ENCODE data around the gene ZIC2.

Gene ZIC2

GRCh38 chr13:99975626-99976025, 6.0 kb upstream of the ZIC2 start:
- no peak for DNase-seq

DNA sequence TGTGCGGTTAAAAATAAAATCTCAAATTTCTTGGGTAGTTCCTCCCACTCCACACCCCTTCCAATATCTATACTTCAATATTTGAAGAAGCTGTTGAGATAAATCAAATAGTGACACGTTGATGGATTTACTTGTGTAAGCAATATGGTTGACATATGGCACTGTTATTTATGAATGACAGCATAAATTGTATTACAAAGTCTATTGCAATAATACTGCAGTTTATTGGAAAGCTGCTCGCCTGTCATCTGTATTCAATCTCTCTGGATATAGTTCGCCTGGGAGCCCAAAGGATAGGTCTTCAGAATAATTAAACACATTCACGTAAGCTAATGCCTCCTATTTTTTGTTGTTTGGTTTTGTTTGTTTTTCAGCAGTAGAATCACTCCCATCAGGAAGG, 5.0 kb upstream of the ZIC2 start:
- DNase-seq: no peak

- DNase-seq: no peak
Observed at GRCh38 chr13:99977334-99977911, 4.2 kb upstream of the ZIC2 start.

- no peak for DNase-seq
Observed at GRCh38 chr13:99977912-99978798, 3.4 kb upstream of the ZIC2 start.

DNA sequence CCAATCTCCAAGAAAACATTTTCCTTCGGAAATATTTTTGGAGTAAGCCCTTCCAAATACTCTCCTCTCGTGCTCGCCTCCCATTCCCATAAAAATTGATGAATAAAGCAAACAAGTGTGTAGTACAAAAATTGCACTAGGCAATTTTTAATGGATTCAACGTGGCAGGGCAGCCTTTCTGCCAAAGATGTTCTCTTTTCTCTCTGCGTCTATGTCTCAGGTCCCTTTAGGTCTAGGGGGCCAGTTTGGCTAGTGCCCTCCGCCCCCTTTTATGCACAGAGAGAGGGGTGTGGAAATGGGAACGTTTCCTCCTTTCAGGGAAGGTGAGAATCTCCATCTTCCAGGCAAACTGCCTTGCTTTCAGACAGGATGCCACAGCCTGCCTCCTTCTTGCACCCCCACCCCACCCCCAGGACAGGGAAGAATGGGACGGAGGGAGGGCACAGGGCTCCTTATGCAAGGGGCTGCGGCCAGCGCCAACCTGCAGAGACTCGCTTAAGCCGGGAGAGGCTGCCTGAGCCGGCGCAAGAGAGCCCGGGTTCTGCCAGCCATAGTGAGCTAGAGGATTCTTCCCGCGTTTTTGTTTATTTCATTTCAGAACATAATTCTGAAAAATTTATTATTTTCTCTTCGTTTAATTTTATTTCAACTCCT, 2.7 kb upstream of the ZIC2 start:
- no peak for DNase-seq

DNA sequence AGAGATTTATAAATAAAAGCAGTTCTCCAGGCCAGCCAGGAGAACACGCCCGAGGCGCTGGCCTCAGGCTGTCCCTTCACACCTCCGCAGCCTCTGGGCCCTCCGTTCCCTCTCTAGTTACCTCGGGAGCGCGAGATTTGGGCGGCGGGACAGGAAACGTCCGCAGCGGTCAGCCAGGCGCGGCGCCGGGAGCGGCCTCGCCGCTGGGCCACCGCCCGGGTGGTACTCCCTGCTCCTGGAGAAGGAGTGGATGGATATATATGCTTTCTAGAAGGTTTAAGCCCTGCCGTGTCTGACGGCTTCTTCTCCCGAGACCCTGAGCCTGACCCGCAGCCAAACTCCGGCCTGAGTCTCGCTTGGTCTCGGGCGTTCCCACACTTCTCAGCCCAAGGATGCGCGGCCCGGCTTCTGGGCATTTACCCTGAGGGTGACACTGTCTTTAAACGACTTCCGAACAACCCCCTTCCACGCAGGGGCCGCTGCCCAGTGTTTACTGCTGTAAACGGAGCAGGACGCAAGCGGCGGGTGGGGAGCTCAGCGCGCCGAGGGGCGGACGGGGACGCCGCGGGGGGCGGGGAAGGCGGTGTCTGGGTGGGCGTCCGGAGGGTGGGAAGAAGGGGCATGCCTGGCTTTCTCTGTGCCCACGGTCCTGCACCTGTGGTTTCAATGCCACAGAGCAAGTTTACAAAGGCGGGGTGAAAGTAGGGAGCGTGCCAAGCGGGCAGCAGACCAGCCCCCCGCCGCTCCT, 2.0 kb upstream of the ZIC2 start:
- DNase-seq: no peak

DNA sequence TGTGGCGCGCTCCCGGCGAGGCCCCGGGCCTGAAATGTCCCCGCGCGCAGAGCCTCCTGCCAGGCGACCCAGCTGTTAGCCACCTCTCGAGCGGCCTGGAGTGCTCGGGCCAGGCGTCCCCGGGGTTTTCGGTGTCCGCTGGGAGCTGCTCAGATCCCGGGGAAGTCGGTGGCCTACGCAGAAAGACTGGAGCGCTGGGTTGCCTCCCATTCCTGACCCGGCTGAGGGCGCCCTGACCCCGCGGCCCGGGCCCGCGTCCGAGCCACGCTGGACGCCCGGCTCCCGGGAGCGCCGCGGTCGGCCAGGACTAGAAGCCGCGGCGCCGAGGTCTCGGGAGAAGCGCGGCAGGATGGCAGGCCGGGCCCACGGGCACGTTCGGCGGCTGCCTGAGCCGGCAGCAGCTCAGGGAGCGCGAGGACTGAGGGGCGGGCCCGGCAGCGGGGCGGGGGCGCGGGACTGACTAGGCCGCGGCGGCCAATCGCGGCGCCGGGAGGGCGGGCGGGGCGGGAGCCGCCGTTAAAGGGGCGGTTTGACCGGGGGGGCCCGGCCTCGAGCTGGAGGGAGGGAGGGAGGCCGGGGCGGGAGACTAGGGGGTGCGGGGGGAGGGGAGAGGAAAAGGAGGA, 1.3 kb upstream of the ZIC2 start:
- peak; percentile 91 to 96 for DNase-seq

DNA sequence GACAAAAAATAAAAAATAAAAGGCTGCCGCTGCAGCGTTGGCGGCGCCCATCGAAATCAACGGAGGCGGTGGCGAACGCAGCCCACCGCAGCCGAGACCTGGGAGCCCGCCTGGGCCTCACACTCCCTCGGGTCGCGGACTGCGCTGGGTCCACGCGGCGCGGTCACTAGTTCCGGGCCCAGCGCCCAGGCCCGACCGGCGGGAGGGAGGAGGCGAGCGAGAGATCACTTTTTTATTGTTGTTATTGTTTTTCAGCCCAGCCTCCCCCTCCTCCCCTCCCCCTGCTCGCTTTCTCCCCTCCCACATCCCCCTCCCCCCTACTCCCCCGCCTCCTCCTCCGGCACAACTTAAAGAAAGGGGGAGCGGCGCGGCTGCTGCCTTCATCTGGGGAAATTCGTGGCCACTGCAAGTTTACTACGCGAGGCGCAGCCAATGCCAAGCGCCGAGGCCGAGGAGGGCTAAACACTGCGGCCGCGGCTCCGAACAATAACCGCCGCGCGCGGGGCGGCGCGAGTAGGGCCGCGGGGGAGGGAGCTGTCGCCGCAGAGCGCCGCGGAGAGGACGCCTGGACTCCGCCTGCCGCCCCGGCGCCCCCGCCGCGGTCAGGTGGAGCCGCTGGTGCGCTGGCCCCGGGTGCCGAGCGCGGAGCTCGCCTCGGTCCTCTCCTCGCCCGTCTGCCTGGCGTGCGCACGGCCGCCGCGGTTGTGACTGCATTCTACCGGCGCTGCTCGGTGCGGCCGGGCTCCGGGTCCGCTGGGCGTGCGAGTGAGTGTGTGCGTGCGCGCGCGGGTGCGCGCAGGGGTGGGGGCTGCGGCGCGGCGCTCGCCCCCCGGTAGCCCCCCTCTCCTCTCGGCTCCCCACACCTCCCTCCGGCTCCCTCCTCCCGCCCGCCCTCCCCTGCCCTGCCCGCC, 505 bp upstream of the ZIC2 start:
- DNase-seq: peak; percentile 88 to 96

GRCh38 chr13:99982036-99982730, 599 bp downstream of the ZIC2 start:
- DNase-seq: peak in 1 of 2 experiments; percentile 54

GRCh38 chr13:99982731-99983498, 1.3 kb downstream of the ZIC2 start:
- no peak for DNase-seq

DNA sequence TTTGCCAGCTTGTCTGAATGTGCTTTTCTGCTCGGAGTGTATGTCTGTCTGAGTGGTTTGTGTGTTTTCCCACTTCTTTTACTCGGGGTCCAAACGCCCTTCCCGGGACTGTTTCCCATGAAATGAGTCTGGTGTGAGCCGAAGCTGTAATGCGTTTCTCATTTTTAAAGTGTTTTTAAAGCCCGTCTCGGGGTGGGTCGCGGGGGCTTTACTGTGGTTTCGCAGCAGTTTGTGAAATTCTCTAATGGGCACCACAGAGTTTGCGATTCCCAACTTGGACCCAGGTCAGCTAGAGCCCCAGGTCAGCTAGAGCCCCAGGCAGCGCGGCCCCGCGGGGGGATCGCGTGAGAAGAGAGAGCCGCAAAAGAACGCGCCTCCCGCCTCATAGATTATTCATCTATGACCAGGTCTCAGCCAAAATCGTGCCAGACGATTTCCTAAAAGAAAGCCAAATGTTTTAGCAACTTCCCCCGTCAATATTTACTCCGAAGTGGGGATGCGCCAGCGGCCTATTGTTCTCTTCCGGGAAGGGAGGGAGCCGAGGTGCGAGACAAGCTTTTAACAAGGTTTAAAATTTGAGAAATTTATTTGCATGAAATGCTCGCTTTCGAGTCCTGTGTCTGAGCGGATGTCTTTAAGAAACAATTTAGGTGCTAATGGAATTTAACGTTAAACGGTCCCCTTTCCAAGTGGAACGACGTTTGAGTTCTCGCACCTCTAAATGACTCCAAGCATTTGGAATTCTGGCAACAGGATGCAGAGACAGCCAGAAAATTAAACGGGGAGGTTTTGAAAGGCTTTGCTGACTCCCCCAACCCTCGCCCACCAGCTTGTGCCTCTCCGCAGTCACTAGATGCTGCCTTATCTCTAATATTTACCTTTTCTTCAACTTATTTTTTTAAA, 2.2 kb downstream of the ZIC2 start:
- DNase-seq: peak in 1 of 2 experiments; percentile 36

DNA sequence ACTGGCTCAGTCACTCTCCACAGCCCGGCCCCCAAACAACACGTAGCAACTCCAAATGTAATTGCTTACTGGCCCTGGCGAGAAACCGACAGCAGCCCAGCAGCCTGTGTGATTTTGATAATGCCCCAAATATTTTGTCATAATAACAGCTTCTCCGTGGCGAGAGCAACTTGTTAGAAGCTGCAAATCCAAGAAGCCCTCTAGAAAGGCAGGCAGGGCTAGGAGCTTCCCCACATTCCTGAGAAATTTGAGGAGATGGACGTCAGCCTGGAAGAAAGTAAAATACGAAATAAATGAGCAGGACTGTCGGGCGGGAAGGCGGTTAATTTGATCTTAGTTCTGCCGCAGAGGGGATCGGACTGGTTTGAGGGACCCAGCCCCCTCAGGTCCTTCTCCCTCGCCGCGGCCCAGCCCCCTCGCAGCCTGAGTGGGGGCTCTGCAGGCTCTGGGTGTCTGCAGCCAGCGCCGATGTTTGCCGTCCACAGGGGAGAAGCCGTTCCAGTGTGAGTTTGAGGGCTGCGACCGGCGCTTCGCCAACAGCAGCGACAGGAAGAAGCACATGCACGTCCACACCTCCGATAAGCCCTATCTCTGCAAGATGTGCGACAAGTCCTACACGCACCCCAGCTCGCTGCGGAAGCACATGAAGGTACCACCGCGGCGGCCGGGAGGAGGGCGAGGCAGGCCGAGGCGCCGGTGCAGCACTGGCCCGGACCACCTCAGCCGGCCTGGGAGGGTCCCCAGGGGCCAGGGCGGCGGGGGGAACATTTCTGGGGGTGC, 3.1 kb downstream of the ZIC2 start:
- no peak for DNase-seq

- DNase-seq: no peak
Observed at GRCh38 chr13:99985241-99985874, 3.8 kb downstream of the ZIC2 start.

DNA sequence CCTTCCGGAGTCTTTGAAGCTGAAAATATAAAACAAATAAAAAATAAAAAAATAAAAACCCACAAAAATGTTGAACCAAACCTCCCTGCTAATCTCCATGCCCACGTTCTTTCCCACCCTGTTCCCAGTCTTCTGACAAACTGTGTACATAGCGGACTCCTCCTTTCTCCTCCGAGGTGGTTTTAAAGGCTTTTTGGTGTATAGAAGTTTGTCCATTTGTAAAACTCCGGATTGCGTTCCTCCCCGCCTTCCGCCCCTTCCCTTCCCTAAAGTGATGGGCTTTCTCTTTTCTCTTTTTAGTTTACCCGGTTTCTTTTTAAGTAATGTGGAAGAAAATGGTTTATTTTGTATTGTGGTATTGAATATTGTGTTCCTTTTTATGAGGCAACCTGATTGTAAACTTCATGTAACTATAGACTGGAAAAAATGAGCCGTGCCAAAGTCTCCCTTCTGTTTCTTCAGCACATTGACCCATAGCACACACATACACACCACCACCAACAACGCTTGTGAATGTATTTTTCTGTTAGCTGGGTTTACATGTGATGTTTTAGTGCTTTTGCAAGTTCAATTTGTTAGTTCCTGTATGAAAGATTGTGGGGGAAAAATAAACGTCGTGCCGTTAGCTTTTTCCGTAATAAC, 4.4 kb downstream of the ZIC2 start:
- no peak for DNase-seq

GRCh38 chr13:99986741-99987140, 5.2 kb downstream of the ZIC2 start:
- peak; percentile 33 to 44 for DNase-seq

- DNase-seq: no peak
Observed at GRCh38 chr13:99987154-99988019, 5.8 kb downstream of the ZIC2 start.

All from NCI-H187 (cell line).